BJ (cell line): ENCODE data around the gene TRIP12. TPM values are rescaled to one million over a fixed set of nuclear protein-coding genes. Genes with fewer than 3 reads are reported as not detected.

ENCODE experiments used
- CTCF ChIA-PET: fragments of 350-600 bp; formaldehyde crosslinking; extraction: SDS; loops from one replicate; lab custom pipeline; 2021; ENCODE audit warnings: antibody characterized with exemption, inconsistent platforms; lab: Yijun Ruan, JAX
- POLR2A ChIA-PET: fragments of 300-600 bp; sonication (Branson Sonifier 250); formaldehyde crosslinking; extraction: SDS; loops from one replicate; lab custom pipeline; 2021; ENCODE audit warnings: antibody characterized with exemption; lab: Charles Lee
- DNase-seq: peaks from one replicate; pipeline ENCODE4 v3.0.0-alpha.2; 2011; ENCODE audit warnings: low read depth
- H3K27me3 ChIP-seq: 2 replicates; pipeline ENCODE4 v1.6.0; 2011; ENCODE audit warnings: low read length; ENCODE audit not compliant: control insufficient read depth, insufficient read depth
- H3K36me3 ChIP-seq: 2 replicates; pipeline ENCODE4 v1.5.1; 2011; ENCODE audit warnings: low read length; ENCODE audit not compliant: control insufficient read depth, insufficient read depth
- H3K4me3 ChIP-seq: 2 replicates; pipeline ENCODE4 v1.5.1; 2011; ENCODE audit warnings: low read depth, mild to moderate bottlenecking, control low read depth, low read length
- CTCF ChIP-seq: IDR thresholded peaks from 2 replicates; pipeline ENCODE4 v1.5.1; 2011; ENCODE audit warnings: low read depth, mild to moderate bottlenecking, control low read depth, inconsistent platforms, low read length, moderate library complexity; ENCODE audit not compliant: insufficient read depth
- polyA plus RNA-seq: library from polyadenylated mRNA; depleted of rRNA; stranded (reverse); fragments of >200 nt; gene quantifications from 2 replicates; pipeline ENCODE4 v1.2.3, GENCODE V29; 2011

Gene TRIP12
- polyA plus RNA-seq, 1 experiment = 92.6 TPM

GRCh38 chr2:229810786-229811185 is 111.0 kb downstream of the TRIP12 start:
- H3K27me3 ChIP-seq = no peaks in the 10 kb centered on the region
- H3K4me3 ChIP-seq = no peak overlapping the region
- H3K36me3 ChIP-seq = peaks cover 5% of the 10 kb centered on the region; the same call in 1 of the 2 replicates
- DNase-seq = peak; percentile 55
- POLR2A ChIA-PET = no interaction called here
- TF ChIP-seq CTCF = peak; percentile 11; the same call in 1 of the 2 replicates
- CTCF ChIA-PET = interaction anchor here (0.6 to 1.4 kb wide), 3 partner anchors 10 to 256 kb away, joined by 3 to 4 read pairs (median 3); no protein-coding TSS in a partner anchor

- ChIA-PET CTCF (no interaction called here), POLR2A (no interaction called here)
- H3K36me3 ChIP-seq = peaks cover 5% of the 10 kb centered on the region
- no peak overlapping the region for H3K4me3 ChIP-seq
- H3K27me3 ChIP-seq = no peaks in the 10 kb centered on the region
- TF ChIP-seq CTCF = no peak
- DNase-seq = no peak
Observed at GRCh38 chr2:229805559-229805958, 116.2 kb downstream of the TRIP12 start.

GRCh38 chr2:229802785-229803184 is 119.0 kb downstream of the TRIP12 start:
- no peak overlapping the region for H3K4me3 ChIP-seq
- TF ChIP-seq CTCF = no peak
- POLR2A ChIA-PET = no interaction called here
- no peaks in the 10 kb centered on the region for H3K27me3 ChIP-seq
- no peak for DNase-seq
- peaks cover 3% of the 10 kb centered on the region for H3K36me3 ChIP-seq
- CTCF ChIA-PET = interaction anchor here (0.7 to 1.4 kb wide), 2 partner anchors 9 to 358 kb away, joined by 3 to 4 read pairs; no protein-coding TSS in a partner anchor

- ChIA-PET CTCF (interaction anchor here (0.6 to 2.3 kb wide), 26 partner anchors 10 to 1001 kb away, joined by 3 to 14 read pairs (median 4); partner anchors contain the start of gene TRIP12), POLR2A (no interaction called here)
- Histone ChIP-seq H3K27me3 (no peaks in the 10 kb centered on the region), H3K4me3 (no peak overlapping the region), H3K36me3 (peaks cover 5% of the 10 kb centered on the region)
- peak; percentile 72 for TF ChIP-seq CTCF
- no peak for DNase-seq
Observed at GRCh38 chr2:229800997-229801754, 120.6 kb downstream of the TRIP12 start.

- ChIA-PET CTCF (interaction anchor here (1.0 to 2.4 kb wide), 3 partner anchors 17 to 88 kb away, joined by 3 to 6 read pairs (median 4); no protein-coding TSS in a partner anchor), POLR2A (no interaction called here)
- DNase-seq = no peak
- Histone ChIP-seq H3K4me3 (no peak overlapping the region), H3K36me3 (peaks cover 7% of the 10 kb centered on the region), H3K27me3 (no peaks in the 10 kb centered on the region)
- no peak for TF ChIP-seq CTCF
Observed at GRCh38 chr2:229798446-229799155, 123.2 kb downstream of the TRIP12 start.
